GM23248 (cell line): Measurements from ENCODE around the gene OCLN. TPM values are rescaled to one million over a fixed set of nuclear protein-coding genes. Genes with fewer than 3 reads are reported as not detected.

Experiments used
- DNase-seq: peaks from one replicate; pipeline ENCODE4 v3.0.0-alpha.2; 2015
- H2AFZ ChIP-seq: fragments of 200-600 bp; sonication (generic); 2 replicates; pipeline ENCODE4 v1.6.1; 2016; ENCODE audit warnings: antibody characterized with exemption
- H3F3A ChIP-seq: fragments of 200-600 bp; sonication (generic); 2 replicates; pipeline ENCODE4 v1.6.1; 2016; ENCODE audit warnings: mild to moderate bottlenecking, antibody characterized with exemption, mixed run types; ENCODE audit not compliant: insufficient read depth
- H3K27ac ChIP-seq: fragments of 200-600 bp; sonication (generic); 2 replicates; pipeline ENCODE4 v1.5.1; 2016; ENCODE audit warnings: mild to moderate bottlenecking
- H3K27me3 ChIP-seq: fragments of 200-600 bp; sonication (generic); replicated peaks from 2 replicates; pipeline ENCODE4 v1.6.1; 2016; ENCODE audit warnings: mild to moderate bottlenecking; ENCODE audit not compliant: insufficient read depth
- H3K36me3 ChIP-seq: fragments of 200-600 bp; sonication (generic); 2 replicates; pipeline ENCODE4 v1.6.1; 2016; ENCODE audit warnings: low read depth, mild to moderate bottlenecking
- H3K4me1 ChIP-seq: fragments of 200-600 bp; sonication (generic); 2 replicates; pipeline ENCODE4 v1.6.1; 2016; ENCODE audit warnings: mild to moderate bottlenecking; ENCODE audit not compliant: insufficient read depth
- H3K4me2 ChIP-seq: fragments of 200-600 bp; sonication (generic); one replicate; pipeline ENCODE4 v1.6.1; 2016; ENCODE audit warnings: mild to moderate bottlenecking; ENCODE audit not compliant: unreplicated experiment
- H3K4me3 ChIP-seq: fragments of 200-600 bp; sonication (generic); 2 replicates; pipeline ENCODE4 v1.5.1; 2016; ENCODE audit warnings: mild to moderate bottlenecking
- H3K79me2 ChIP-seq: fragments of 200-600 bp; sonication (generic); 2 replicates; pipeline ENCODE4 v1.6.1; 2016; ENCODE audit warnings: mild to moderate bottlenecking; ENCODE audit not compliant: insufficient read depth
- H3K9ac ChIP-seq: fragments of 200-600 bp; sonication (generic); 2 replicates; pipeline ENCODE4 v1.6.1; 2016; ENCODE audit warnings: mild to moderate bottlenecking
- H3K9me2 ChIP-seq: fragments of 200-600 bp; sonication (generic); 2 replicates; pipeline ENCODE4 v1.6.1; 2016; ENCODE audit warnings: mixed run types, mild to moderate bottlenecking, moderate library complexity; ENCODE audit not compliant: insufficient read depth
- H3K9me3 ChIP-seq: fragments of 200-600 bp; sonication (generic); one replicate; pipeline ENCODE4 v1.6.1; 2017; ENCODE audit warnings: low read depth
- H4K20me1 ChIP-seq: fragments of 200-600 bp; sonication (generic); 2 replicates; pipeline ENCODE4 v1.6.0; 2016; ENCODE audit not compliant: insufficient read depth
- EZH2 ChIP-seq: fragments of 200-600 bp; sonication (generic); IDR thresholded peaks from 2 replicates; pipeline ENCODE4 v1.6.1; 2018; ENCODE audit warnings: antibody characterized with exemption, mild to moderate bottlenecking; ENCODE audit not compliant: insufficient read depth, poor library complexity, severe bottlenecking
- EZH2phosphoT487 ChIP-seq: fragments of 200-600 bp; sonication (generic); IDR thresholded peaks from 2 replicates; pipeline ENCODE4 v1.6.1; 2018; ENCODE audit warnings: antibody characterized with exemption, moderate library complexity, mild to moderate bottlenecking, low read depth; ENCODE audit not compliant: insufficient read depth
- WGBS, 2 experiments: methylation state at CpG; one replicate each; pipeline ENCODE4 v1.1.6; 2015 to 2017; ENCODE audit warnings: low lambda C conversion rate in 2 of 2, low coverage in 1 of 2; ENCODE audit errors: missing lambda C conversion rate in 2 of 2; 5-methylcytosine and 5-hydroxymethylcytosine counted together
- in situ Hi-C: fragments of 300-500 bp; cut with MboI; formaldehyde crosslinking; loops from 2 replicates; pipeline ENCODE4 v1.15.0; 2020
- polyA plus RNA-seq: library from polyadenylated mRNA; unstranded; fragments of >200 nt; fragmentation: Nextera tagmentation; extraction: Ambion mirVana; gene quantifications from 2 replicates; pipeline ENCODE4 v1.2.1, GENCODE V29; 2016
- total RNA-seq: library from RNA; depleted of rRNA; stranded (reverse); fragments of >200 nt; shearing (Covaris generic); gene quantifications from 2 replicates; pipeline ENCODE4 v1.2.3, GENCODE V29; 2014

OCLN gene
- total and polyA plus RNA-seq, 2 experiments from 2014 or later, result 0.59 to 1.7 TPM

GRCh38 chr5:69502767-69503488 lies 10.3 kb downstream of the OCLN start:
- Histone ChIP-seq H3K27me3 (no peaks in the 10 kb centered on the region), H3K4me2 (peak overlapping the region; percentile 53), H4K20me1 (no peaks in the 10 kb centered on the region), H3K27ac (peak overlapping the region; percentile 50), H3K9ac (no peak overlapping the region), H3K9me3 (no peaks in the 10 kb centered on the region), H3K79me2 (no peaks in the 10 kb centered on the region), H3K4me3 (peak overlapping the region; percentile 1; the same call in 1 of the 2 replicates), H2AFZ (peak overlapping the region; percentile 44), H3K9me2 (no peaks in the 10 kb centered on the region; the same call in 1 of the 2 replicates), H3F3A (peaks cover 39% of the 10 kb centered on the region), H3K36me3 (no peaks in the 10 kb centered on the region), H3K4me1 (peaks cover 22% of the 10 kb centered on the region)
- DNase-seq, result peak; percentile 75
- in situ Hi-C loops, result no loop called here
- TF ChIP-seq EZH2, result no peak
- TF ChIP-seq EZH2phosphoT487, result no peak
- 35 to 43% methylated on average over 7 of the region's 7 CpGs for WGBS, 2 experiments

GRCh38 chr5:69504036-69504435 lies 11.4 kb downstream of the OCLN start:
- Histone ChIP-seq H3K36me3 (no peaks in the 10 kb centered on the region), H3F3A (peaks cover 36% of the 10 kb centered on the region), H2AFZ (no peak overlapping the region), H3K27ac (no peak overlapping the region), H3K4me2 (no peak overlapping the region), H3K79me2 (no peaks in the 10 kb centered on the region), H3K27me3 (no peaks in the 10 kb centered on the region), H3K9ac (no peak overlapping the region), H3K9me2 (no peaks in the 10 kb centered on the region; the same call in 1 of the 2 replicates), H3K4me3 (no peak overlapping the region), H3K9me3 (no peaks in the 10 kb centered on the region), H4K20me1 (no peaks in the 10 kb centered on the region), H3K4me1 (peaks cover 22% of the 10 kb centered on the region)
- WGBS, 2 experiments, result 54 to 77% methylated on average over 2 of the region's 2 CpGs
- DNase-seq, result peak; percentile 39
- in situ Hi-C loops, result no loop called here
- TF ChIP-seq EZH2 (no peak), EZH2phosphoT487 (no peak)

GRCh38 chr5:69505306-69505705 lies 12.7 kb downstream of the OCLN start:
- TF ChIP-seq EZH2phosphoT487 (no peak), EZH2 (no peak)
- Histone ChIP-seq H2AFZ (no peak overlapping the region), H3K4me3 (no peak overlapping the region), H3K4me2 (no peak overlapping the region), H3F3A (peaks cover 31% of the 10 kb centered on the region), H3K9ac (no peak overlapping the region), H3K4me1 (peaks cover 18% of the 10 kb centered on the region), H3K27ac (no peak overlapping the region), H3K36me3 (no peaks in the 10 kb centered on the region), H3K9me2 (no peaks in the 10 kb centered on the region; the same call in 1 of the 2 replicates), H4K20me1 (no peaks in the 10 kb centered on the region), H3K79me2 (no peaks in the 10 kb centered on the region), H3K9me3 (no peaks in the 10 kb centered on the region), H3K27me3 (no peaks in the 10 kb centered on the region)
- no peak for DNase-seq
- in situ Hi-C loops, result no loop called here
- 95 to 100% methylated on average over 1 of the region's 1 CpG for WGBS, 2 experiments

- Histone ChIP-seq H3F3A (peaks cover 24% of the 10 kb centered on the region), H3K27me3 (no peaks in the 10 kb centered on the region), H4K20me1 (no peaks in the 10 kb centered on the region), H3K9me3 (no peaks in the 10 kb centered on the region), H3K4me2 (no peak overlapping the region), H3K4me1 (peaks cover 10% of the 10 kb centered on the region; the same call in 1 of the 2 replicates), H3K4me3 (no peak overlapping the region), H3K36me3 (no peaks in the 10 kb centered on the region), H3K9ac (no peak overlapping the region), H3K79me2 (no peaks in the 10 kb centered on the region), H3K9me2 (0 out of 2 replicates have a peak, but pooled peaks cover 7% of the 10 kb centered on the region), H2AFZ (no peak overlapping the region), H3K27ac (no peak overlapping the region)
- TF ChIP-seq EZH2phosphoT487, result no peak
- TF ChIP-seq EZH2, result no peak
- no peak for DNase-seq
- in situ Hi-C loops, result no loop called here
- 93 to 95% methylated on average over 6 of the region's 6 CpGs for WGBS, 2 experiments
Observed at GRCh38 chr5:69509212-69509611, 16.6 kb downstream of the OCLN start.
